SK-N-MC (cell line): ENCODE data around the gene BIRC7.
"Not testable (repeated sequence)": the region's sequence is repeated elsewhere in the genome, so short reads cannot be mapped to it uniquely, and the experiment has no call there.

Source experiments
- DNase-seq: peaks from one replicate; pipeline ENCODE4 v3.0.0-alpha.2; 2011; ENCODE audit warnings: low read depth, low spot score
- H3K27ac ChIP-seq: fragments of 200-600 bp; sonication (generic); 2 replicates; pipeline ENCODE4 v1.5.1; 2016; ENCODE audit warnings: mixed run types
- H3K36me3 ChIP-seq: fragments of 200-600 bp; sonication (generic); 2 replicates; pipeline ENCODE4 v1.6.1; 2017; ENCODE audit warnings: antibody characterized with exemption, low read length, mixed read lengths; ENCODE audit not compliant: insufficient read depth
- H3K4me3 ChIP-seq: fragments of 200-600 bp; sonication (generic); 2 replicates; pipeline ENCODE4 v1.5.1; 2016
- H3K9ac ChIP-seq: fragments of 200-600 bp; sonication (generic); 2 replicates; pipeline ENCODE4 v1.8.0; 2017; ENCODE audit warnings: mixed run types, mixed read lengths; ENCODE audit not compliant: insufficient read length
- H3K9me3 ChIP-seq: fragments of 200-600 bp; sonication (generic); 2 replicates; pipeline ENCODE4 v1.6.1; 2017; ENCODE audit warnings: low read depth, mild to moderate bottlenecking, antibody characterized with exemption, low read length, moderate library complexity, mixed read lengths
- EZH2 ChIP-seq: fragments of 200-600 bp; sonication (generic); IDR thresholded peaks from one replicate; pipeline ENCODE4 v1.6.1; 2017; ENCODE audit warnings: antibody characterized with exemption
- FOXP2 ChIP-seq: optimal IDR thresholded peaks from 2 replicates; pipeline ENCODE3; 2011; ENCODE audit warnings: mild to moderate bottlenecking, moderate library complexity; ENCODE audit not compliant: insufficient read depth; ENCODE audit errors: extremely low read length, control extremely low read depth
- POLR2AphosphoS5 ChIP-seq: IDR thresholded peaks from 2 replicates; pipeline ENCODE4 v1.6.1; 2012; ENCODE audit warnings: mild to moderate bottlenecking, low read depth, low read length, borderline replicate concordance

The BIRC7 gene

GRCh38 chr20:63219866-63220521 is 15.7 kb upstream of the BIRC7 start:
- Histone ChIP-seq H3K27ac (no peak overlapping the region), H3K4me3 (no peak overlapping the region), H3K9ac (no peak overlapping the region), H3K9me3 (no peaks in the 10 kb centered on the region), H3K36me3 (no peaks in the 10 kb centered on the region)
- no peak for DNase-seq
- no peak for TF ChIP-seq FOXP2
- no peak for TF ChIP-seq EZH2
- TF ChIP-seq POLR2AphosphoS5 = no peak

GRCh38 chr20:63220696-63221399 is 14.9 kb upstream of the BIRC7 start:
- no peak for TF ChIP-seq FOXP2
- TF ChIP-seq EZH2 = no peak
- no peak for TF ChIP-seq POLR2AphosphoS5
- H3K36me3 ChIP-seq = no peaks in the 10 kb centered on the region
- no peak overlapping the region for H3K9ac ChIP-seq
- H3K9me3 ChIP-seq = no peaks in the 10 kb centered on the region
- H3K27ac ChIP-seq = no peak overlapping the region
- H3K4me3 ChIP-seq = no peak overlapping the region
- DNase-seq = no peak

- not testable (repeated sequence) for H3K4me3 ChIP-seq, H3K9ac ChIP-seq, DNase-seq, H3K27ac ChIP-seq, H3K9me3 ChIP-seq, H3K36me3 ChIP-seq
Measured at GRCh38 chr20:63221400-63222053, 14.2 kb upstream of the BIRC7 start.

GRCh38 chr20:63222541-63222940 is 13.2 kb upstream of the BIRC7 start:
- no peaks in the 10 kb centered on the region for H3K36me3 ChIP-seq
- H3K4me3 ChIP-seq = no peak overlapping the region
- no peak overlapping the region for H3K27ac ChIP-seq
- H3K9ac ChIP-seq = no peak overlapping the region
- no peak for DNase-seq
- no peaks in the 10 kb centered on the region for H3K9me3 ChIP-seq
- TF ChIP-seq FOXP2 = no peak
- TF ChIP-seq POLR2AphosphoS5 = no peak
- no peak for TF ChIP-seq EZH2

- Histone ChIP-seq H3K36me3 (no peaks in the 10 kb centered on the region), H3K27ac (no peak overlapping the region), H3K9me3 (no peaks in the 10 kb centered on the region), H3K9ac (no peak overlapping the region), H3K4me3 (no peak overlapping the region)
- TF ChIP-seq POLR2AphosphoS5 (no peak), EZH2 (no peak), FOXP2 (no peak)
- DNase-seq = peak; percentile 3
Measured at GRCh38 chr20:63223121-63223825, 12.4 kb upstream of the BIRC7 start.

- H3K4me3 ChIP-seq = no peak overlapping the region
- no peaks in the 10 kb centered on the region for H3K9me3 ChIP-seq
- no peak for DNase-seq
- H3K36me3 ChIP-seq = no peaks in the 10 kb centered on the region
- no peak overlapping the region for H3K9ac ChIP-seq
- no peak overlapping the region for H3K27ac ChIP-seq
- no peak for TF ChIP-seq EZH2
- no peak for TF ChIP-seq POLR2AphosphoS5
- no peak for TF ChIP-seq FOXP2
Measured at GRCh38 chr20:63223826-63224207, 11.9 kb upstream of the BIRC7 start.

- H3K36me3 ChIP-seq = no peaks in the 10 kb centered on the region
- H3K4me3 ChIP-seq = no peak overlapping the region
- no peak overlapping the region for H3K9ac ChIP-seq
- no peak for DNase-seq
- H3K27ac ChIP-seq = no peak overlapping the region
- H3K9me3 ChIP-seq = no peaks in the 10 kb centered on the region
- no peak for TF ChIP-seq EZH2
- TF ChIP-seq FOXP2 = no peak
- no peak for TF ChIP-seq POLR2AphosphoS5
Measured at GRCh38 chr20:63224412-63225081, 11.2 kb upstream of the BIRC7 start.

- Histone ChIP-seq H3K27ac (no peak overlapping the region), H3K4me3 (no peak overlapping the region), H3K9ac (no peak overlapping the region), H3K9me3 (no peaks in the 10 kb centered on the region), H3K36me3 (no peaks in the 10 kb centered on the region)
- TF ChIP-seq FOXP2 = no peak
- TF ChIP-seq EZH2 = no peak
- TF ChIP-seq POLR2AphosphoS5 = no peak
- DNase-seq = no peak
Measured at GRCh38 chr20:63225082-63225454, 10.6 kb upstream of the BIRC7 start.
